CD4-positive, alpha-beta T cell treated with Interleukin-4 for 1 hour (primary cell): ENCODE results near the gene PRRC2C.
"Not testable (repeated sequence)": the region's sequence is repeated elsewhere in the genome, so short reads cannot be mapped to it uniquely, and the experiment has no call there.

Experiments used
- DNase-seq, 2 donors: peaks; one replicate each; pipeline ENCODE4 v3.0.0-alpha.2; 2020 to 2022

PRRC2C gene

DNA sequence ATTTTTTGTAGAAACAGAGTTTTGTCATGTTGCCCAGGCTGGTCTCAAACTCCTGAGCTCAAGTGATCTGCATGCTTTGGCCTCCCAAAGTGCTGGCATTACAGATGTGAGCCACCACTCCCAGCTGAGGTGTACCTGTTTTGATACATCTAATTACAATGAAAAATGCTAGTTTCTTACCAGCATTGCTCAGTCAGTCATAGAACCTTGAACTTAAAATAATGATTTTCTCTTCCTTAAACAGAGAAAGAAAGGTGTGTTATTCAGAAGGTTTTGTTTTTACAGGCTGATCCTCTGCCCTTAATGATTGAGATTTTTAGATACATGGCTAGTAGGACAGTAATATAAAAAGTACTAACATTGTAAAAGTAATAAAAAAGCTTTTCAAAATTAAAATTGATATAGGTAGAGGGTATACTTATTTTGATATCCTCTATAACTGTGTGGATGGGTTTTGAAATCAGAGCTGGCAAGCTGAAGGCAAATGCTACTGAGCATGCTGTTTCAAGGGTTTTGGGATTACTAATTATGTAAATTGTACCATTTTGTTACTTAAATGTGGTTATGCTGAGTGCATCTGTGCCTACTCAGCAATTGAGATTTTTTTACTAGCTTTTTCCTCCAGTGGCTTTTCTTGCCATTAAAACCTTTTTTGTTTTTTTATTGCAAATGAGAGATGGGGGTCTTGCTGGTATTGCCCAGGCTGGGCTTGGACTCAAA is 16.1 kb downstream of the PRRC2C start:
- DNase-seq = no peak

DNA sequence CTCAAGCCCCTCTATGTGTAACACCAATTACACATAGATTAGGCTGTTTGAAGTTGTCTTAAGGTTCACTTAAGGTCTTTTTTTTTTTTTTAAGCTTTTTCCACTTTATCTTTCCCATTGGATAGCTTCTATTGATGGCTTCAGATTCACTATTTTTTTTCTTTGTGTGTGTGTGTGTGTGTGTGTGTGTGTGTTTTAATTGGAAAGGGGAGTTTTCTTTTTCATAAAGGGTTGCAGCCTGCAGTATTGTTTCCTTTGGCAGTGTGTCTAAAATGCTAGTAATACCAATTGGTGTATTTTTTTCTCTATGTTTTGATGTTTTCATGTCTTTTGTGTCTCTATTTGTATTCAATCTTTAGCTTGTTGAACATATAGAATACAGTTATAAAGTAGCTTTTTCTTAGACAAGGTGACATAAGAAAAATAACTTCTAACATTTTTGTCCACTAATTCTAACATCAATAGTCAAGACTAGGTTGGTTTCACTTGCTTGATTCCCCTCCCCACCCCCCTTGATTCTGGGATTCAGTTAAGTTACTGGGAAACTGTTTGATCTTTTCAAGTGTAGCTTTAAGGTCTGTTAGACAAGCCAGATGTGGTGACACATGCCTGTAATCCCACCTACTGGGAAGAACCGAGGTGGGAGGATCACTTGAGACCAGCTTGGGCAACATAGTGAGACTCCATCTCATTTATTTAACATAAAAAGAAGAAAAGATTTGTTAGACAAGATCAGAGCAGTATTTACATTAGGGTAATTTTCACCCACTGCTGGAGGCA is 21.4 kb downstream of the PRRC2C start:
- no peak for DNase-seq

DNA sequence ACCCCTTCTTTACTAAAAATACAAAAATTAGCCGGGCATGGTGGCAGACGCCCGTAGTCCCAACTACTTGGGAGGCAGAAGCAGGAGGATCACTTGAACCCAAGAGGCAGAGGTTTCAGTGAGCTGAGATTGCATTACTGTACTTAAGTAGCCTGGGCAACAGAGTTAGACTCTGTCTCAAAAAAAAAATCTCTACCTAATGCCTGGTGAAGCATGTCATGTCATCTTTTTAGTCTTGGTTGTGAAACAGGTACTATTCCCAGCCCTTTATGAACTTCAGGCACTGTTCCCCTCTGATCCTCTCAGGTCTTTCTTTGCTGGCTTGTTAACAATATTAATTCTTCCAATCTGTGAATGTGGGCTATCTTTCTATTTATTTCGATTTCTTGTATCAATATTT is 22.1 kb downstream of the PRRC2C start:
- DNase-seq = no peak

DNA sequence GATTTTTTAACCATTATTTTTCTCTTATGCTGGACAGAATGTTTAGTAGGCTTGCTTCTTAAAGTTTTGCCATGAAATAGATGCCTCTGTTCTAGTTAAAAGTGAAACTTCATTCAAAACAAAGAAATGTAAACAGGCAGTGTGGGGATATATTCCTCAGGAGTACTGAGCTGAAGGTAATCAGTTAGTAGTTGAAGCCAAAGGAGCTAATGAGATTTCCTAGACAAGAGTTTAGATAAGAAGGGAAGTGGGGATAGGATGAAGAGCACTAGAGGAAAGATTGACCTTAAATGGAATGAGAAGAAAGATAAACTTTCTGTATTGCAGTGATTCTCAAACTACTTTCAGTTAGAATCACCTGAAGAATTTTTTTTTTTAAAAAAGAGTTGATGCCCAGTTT is 23.9 kb downstream of the PRRC2C start:
- DNase-seq = no peak

DNA sequence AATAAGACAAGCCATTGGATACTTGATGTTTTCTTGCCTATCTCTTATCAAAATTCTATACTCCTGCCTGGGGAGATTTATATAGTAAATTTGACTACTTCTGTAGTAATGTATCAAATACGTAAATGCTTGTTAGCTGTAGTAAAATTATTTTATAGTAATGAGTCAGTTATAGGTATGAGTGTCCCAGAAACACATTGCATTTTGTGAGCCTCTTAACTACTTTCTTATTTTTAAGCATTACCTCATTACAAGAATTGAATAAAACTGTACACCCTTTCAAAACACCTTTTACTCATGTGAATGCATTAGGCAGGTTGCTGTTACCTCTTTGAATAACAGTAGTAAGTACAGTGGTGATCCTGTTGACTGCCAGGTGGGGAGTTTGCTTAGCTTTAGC is 28.4 kb downstream of the PRRC2C start:
- DNase-seq = no peak

DNA sequence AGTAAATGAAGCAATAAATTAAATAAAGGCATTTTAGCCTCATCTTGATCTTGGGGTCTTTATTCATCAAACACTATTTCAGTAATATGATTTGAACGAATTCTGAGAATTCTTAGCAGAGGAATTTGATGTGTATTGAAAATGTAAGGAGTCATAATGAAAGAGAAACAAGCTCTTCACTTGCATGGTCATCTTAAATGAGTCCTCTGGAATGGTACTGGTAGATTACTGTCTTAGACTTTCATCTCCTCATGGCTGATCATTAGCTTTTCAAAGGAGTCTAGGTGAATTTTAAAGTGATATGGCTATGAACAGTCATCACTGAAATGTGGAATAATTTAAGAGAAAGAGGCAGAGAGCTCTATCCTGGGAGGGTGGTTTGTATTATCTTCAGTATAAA is 30.0 kb downstream of the PRRC2C start:
- no peak for DNase-seq

DNA sequence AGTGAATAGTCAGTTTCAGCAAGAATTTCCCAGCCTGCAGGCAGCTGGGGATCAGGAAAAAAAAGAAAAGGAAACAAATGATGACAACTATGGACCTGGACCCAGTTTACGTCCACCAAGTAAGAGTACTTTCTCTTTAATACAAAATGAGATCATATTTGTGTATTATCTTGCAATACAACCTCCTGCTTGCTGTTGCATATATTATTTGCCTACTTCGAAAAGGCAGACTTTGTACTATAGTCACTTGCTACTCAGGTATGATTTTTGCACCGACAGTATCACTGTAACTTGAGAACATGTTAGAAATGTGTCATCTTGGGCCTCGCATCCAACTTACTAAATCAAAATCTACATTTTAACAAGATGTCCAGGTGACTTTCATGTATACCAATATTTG is 30.4 kb downstream of the PRRC2C start:
- no peak for DNase-seq

DNA sequence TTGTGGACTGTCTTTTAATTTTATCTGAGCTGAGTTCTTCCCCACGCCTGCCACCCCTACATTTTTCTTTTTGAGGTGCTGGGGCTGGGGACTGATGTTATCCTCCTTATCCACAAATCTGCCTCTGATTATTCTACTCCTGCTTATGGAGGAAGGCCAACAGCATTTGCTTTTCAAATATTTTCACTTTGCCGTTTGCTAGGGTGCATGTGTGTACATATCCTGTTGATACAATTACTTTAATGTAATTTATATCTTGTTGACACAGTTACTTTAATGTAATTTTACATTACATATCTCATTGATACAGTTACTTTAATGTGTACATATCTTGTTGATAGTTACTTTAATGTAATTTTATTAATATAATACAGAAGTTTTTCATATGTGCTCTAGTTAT is 36.2 kb downstream of the PRRC2C start:
- DNase-seq = no peak

DNA sequence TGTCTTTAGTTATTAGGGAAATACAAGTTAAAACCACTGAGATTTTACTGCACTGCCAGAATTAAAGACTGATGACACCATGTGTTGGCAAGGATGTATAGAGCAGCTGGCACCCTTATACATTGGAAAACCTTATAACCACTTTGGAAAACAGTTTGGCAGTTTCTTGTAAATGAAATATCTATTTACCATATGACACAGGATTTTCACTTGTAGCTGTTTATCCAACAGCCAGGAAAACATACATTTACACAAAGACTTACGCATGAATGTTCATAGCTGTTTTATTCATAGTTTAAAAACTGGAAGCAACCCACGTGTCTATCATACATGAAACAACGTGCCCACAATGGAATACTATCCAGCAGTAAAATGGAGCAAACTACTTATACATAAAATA is 45.3 kb downstream of the PRRC2C start:
- no peak for DNase-seq

DNA sequence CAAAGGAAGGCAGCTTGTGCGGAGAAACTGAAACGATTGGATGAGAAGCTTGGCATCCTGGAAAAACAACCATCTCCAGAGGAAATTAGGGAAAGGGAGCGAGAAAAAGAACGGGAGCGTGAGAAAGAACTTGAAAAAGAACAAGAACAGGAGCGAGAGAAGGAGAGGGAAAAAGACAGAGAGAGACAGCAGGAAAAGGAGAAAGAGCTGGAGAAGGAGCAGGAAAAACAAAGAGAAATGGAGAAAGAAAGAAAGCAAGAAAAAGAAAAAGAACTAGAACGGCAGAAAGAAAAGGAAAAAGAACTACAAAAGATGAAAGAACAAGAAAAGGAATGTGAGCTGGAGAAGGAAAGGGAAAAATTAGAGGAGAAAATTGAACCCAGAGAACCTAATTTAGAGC is 47.2 kb downstream of the PRRC2C start:
- no peak for DNase-seq

DNA sequence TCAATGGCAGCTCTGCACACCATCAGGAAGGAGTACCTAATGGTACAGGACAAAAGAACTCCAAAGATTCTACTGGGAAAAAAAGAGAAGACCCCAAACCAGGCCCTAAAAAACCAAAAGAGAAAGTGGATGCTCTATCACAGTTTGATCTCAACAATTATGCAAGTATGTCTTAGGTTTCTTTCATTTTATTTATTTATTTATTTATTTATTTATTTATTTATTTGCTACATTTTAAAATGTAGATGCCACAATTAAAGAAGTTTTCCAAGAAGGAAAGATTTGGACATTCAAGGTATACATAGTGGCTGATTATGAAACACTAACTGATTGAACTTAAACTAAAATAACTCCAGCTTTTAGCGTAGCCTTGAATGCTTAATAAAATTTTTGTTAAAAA is 60.2 kb downstream of the PRRC2C start:
- no peak for DNase-seq

DNA sequence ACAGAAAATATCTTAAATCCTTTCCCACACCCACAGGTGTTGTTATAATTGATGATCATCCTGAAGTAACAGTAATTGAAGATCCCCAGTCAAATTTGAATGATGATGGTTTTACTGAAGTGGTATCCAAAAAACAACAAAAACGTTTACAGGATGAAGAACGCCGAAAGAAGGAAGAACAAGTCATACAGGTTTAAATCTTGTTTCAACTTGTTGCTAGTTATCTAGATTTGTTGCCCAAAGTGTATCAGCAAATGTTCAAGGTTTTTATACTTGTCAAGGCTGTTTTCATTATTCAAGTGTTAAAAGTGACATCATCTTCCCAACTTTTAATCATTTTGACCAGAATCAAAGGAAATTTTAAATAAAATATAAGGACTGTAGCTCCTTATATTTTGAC is 64.7 kb downstream of the PRRC2C start:
- no peak for DNase-seq

DNA sequence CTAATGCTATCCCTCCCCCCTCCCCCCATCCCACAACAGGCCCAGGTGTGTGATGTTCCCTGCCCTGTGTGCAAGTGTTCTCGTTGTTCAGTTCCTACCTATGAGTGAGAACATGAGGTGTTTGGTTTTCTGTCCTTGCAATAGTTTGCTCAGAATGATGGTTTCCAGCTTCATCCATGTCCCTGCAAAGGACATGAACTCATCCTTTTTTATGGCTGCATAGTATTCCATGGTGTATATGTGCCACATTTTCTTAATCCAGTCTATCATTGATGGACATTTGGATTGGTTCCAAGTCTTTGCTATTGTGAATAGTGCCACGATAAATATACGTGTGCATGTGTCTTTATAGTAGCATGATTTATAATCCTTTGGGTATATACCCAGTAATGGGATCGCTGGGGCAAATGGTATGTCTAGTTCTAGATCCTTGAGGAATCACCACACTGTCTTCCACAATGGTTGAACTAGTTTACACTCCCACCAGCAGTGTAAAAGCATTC is 65.3 kb downstream of the PRRC2C start:
- not testable (repeated sequence) for DNase-seq

DNA sequence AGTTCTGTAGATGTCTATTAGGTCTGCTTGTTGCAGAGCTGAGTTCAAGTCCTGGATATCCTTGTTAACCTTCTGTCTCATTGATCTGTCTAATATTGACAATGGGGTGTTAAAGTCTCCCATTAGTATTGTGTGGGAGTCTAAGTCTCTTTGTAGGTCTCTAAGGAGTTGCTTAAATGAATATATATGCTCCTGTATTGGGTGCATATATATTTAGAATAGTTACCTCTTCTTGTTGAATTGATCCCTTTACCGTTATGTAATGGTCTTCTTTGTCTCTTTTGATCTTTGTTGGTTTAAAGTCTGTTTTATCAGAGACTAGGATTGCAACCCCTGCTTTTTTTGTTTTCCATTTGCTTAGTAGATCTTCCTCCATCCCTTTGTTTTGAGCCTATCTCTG is 68.6 kb downstream of the PRRC2C start:
- not testable (repeated sequence) for DNase-seq

DNA sequence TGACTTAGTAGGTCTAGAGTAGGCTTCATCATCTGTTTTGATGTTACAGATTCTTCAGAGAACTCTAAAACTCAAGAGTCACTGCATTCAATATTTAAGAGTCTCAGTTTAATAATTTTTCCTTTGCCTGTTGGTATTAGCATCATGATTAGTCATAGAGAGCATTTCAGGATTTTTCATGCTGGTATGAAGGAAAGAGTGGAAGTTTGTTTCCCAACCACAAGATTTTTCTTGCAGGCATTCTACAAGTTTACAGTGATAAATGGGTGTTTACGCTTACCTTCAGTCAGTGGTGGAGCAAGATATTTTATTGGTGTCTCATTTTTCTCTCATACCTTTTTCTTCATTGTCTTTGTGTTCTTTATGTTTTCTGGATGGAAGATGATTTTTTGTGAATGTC is 78.3 kb downstream of the PRRC2C start:
- no peak for DNase-seq

DNA sequence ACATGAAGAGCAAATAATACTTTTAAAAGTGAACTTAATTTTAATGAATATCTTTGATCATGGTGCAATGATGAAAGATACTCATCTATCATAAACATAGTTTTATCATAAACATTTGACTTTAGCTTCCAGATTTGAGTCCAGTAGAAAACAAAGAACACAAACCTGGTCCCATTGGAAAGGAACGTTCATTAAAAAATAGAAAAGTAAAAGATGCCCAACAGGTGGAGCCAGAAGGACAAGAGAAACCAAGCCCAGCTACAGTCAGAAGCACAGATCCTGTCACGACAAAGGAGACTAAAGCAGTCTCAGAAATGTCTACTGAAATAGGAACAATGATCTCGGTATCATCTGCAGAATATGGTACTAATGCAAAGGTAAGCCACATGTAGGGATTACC is 81.1 kb downstream of the PRRC2C start:
- no peak for DNase-seq

DNA sequence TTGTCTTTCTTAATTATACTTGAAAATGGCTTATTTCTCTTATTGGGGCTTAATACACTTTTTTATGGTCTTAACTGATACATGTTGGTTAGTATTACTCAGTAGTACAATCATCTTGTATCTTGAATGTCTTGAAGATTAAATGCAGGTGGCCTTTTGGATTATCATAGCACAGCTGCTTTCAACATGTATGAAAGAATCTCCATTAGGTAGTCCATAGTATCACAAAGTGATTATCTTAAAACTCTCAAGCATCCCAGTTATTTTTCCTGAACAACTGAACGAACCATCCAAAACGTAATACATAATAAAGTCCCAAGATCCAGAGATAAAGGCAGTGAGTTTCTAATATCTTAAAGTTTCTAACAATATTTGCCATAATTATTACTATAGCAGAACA is 85.0 kb downstream of the PRRC2C start:
- DNase-seq = no peak

DNA sequence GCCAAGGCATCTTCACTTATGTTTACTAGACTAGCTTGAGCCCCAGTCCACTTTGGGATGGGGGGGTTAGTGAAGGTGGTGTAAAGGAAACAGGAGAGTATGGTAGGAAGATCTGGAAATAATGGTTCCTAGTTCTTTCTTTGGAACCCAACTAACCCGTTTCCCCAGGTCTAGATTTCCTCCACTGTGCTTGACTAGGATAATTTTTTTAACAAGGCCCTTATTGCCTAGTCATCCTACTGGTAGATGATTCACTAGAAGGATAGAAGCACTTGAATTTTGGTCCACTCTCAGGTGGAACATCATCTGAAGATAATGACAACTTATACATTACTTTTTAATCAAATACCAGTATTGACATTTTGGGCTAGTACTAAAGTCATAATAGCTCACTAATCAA is 90.8 kb downstream of the PRRC2C start:
- DNase-seq = no peak

DNA sequence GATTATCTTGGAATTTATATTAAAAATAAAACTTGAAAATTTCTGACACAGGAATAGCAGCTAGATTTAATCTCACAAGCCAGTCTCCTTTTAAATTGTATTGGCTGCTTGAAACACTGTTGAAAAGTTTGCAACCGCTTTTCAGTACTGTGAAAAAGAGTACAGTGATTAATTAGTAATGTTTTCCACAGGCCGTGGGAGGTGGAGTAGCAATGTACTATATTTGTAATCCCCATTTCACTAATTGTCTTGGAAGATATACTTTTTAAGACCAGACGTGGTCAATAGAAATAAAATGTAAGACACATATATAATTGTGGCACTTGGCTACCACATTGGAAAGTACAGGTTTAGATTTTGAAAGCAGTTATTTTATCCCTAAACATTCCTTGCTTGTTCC is 95.9 kb downstream of the PRRC2C start:
- no peak for DNase-seq

DNA sequence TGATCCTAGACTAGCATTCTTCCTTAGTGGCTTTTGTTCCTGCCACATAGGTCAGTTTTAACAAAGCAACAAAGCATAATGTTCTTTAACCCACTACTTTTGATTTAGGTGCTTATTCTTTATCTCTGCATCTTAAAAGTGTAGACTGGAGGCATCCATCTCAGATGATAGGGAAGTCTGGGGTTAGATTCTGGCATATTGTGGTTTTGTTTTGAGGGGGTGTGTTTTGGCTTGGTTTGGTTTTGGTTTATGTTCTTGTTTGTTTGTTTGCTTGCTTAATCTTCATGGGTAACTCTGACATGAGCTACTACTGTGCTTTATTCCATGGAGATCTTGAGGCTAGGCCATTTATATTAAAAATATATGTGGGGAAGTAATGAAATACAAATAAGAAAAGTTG is 96.4 kb downstream of the PRRC2C start:
- no peak for DNase-seq

DNA sequence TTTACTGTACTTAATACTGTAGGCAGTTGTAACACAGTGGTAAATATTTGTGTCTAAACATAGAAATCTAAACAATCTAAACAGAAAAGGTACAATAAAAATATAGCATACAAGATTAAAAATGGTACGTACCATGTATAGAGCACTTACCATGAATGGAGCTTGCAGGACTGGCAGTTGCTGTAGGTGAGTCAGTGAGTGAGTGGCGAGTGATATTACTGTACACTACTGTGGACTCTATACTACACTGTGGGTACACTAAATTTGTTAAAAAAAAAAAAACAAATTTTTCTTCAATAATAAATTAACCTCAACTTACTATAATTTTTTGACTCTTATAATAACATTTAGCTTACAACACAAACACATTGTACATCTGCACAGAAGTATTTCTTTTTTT is 97.3 kb downstream of the PRRC2C start:
- no peak for DNase-seq

DNA sequence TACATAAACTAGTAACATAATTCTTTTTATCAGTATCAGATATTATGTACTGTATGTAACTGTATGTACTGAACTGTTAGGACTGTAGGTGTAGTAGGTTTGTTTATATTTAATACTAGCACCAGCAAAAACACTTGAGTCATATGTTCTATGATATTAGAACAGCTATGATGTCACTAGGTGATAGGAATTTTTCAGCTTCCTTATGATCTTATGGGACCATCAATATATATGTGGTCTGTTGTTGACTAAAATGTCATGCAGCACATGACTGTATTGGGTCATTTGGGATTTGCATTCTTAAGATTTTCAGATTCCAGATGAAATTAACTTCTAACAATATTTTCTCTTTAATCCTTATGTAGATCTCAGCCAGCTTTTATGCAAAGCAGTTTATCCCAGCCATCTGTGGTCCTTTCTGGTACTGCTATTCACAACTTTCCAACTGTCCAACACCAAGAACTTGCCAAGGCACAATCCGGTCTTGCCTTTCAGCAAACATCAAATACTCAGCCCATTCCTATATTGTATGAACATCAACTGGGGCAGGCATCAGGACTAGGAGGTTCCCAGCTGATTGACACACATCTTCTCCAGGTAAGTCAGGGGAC is 98.4 kb downstream of the PRRC2C start:
- DNase-seq = no peak

DNA sequence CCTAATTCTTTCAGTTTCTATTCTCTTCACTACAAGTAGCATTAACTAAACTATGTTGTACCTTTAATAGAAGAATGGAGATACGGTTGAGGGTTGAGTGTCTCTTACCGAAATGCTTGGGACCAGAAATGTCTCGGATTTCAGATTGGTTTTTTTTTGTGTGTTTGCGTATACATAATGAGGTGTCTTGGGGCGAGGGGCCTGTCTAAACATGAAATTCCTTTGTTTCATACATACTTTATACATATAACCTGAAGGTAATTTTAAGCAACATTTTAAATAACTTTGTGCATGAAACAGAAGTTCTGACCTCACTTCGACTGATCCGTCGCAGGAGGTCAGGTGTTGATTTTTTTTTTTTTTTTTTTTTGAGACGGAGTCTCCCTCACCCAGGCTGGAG is 100.4 kb downstream of the PRRC2C start:
- DNase-seq = no peak

DNA sequence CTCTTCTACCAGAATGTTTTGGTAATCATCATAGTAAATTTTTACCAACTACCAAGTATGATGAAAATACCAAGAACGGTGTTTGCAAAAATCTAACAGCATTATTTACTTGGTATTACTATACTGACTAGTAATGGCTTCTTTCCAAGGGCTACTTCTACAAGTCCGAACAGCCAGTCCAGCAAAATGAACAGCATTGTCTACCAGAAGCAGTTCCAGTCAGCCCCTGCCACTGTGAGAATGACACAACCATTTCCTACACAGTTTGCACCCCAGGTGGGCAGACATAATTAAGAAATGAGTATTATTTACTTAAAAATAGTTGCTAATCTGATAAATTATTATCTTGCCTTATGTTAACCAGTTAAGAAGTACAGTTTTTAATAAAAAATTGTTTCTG is 102.9 kb downstream of the PRRC2C start:
- no peak for DNase-seq
